GM19238 (cell line): ENCODE measurements around the gene SLC16A2.

Experiments used
- DNase-seq: peaks from one replicate; pipeline ENCODE4 v3.0.0; 2011; ENCODE audit warnings: low spot score; ENCODE audit not compliant: insufficient read length

The SLC16A2 gene

DNA sequence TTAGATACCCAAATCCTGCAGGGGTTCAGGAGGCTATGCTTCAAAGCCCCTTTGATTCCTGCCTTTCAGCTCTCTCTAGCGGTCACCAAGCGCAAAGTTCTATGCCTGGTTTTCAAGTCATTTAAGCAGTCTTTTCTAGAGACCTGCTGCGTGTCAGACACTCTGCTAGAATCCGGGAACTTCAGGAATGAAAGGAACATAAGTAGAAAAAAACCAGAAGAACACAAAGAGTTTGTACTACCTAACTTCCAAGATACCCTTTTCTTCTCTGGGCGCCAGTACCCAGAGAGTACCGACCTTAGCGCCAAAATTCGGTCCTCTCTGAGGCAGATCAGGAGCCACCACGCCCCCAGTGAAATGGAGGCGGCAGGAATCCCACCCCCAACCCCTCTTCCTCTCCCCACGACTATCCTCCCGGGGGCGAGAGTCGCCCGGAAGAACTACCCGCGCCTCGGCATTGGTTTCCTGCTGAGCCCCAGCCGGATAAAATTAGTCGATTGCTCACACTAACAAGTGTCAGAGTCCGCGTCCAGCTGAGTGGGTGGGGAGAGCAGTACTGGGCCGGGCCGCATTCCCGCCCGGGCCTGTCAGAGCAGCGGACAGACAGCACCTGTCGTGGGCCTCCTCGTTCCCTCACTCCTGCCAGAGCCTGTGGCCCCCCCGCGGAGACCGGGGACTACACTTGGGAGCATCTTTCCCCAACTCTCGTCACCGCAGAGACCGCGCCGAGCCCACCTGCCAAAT lies 114.3 kb downstream of the SLC16A2 start:
- DNase-seq = no peak

DNA sequence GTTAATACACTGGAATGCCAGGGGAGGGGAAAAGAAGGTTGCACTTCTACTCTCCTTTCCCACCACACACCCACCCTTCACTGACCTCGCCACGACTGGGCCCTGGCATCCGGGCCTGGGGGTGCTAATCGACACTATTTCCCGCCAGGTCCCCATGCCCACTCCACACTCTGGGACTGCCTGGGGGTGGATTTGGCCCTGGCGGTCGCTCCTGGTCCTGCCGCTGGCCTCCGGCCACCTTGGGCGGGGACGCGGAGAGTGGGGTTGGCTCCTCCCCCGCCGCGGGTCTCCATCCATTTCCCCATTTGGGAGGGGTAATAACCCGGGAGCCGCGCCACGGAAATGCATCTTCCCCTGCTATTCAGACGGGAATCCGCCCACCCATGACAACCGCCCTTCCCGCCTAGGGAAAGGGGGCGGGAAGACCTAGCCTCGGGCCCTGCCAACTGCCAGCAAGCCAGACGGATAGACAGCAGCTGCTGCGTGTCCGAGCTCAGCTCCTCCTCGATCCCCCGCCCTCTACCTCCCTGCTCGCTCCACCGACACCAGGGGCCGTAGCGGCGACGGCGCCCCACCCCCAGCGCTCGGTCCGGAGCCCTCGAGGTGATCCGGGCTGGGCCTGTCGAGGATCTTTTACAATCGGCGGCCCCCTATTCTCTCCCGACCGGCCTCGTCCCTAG lies 115.0 kb downstream of the SLC16A2 start:
- DNase-seq = peak; percentile 45

DNA sequence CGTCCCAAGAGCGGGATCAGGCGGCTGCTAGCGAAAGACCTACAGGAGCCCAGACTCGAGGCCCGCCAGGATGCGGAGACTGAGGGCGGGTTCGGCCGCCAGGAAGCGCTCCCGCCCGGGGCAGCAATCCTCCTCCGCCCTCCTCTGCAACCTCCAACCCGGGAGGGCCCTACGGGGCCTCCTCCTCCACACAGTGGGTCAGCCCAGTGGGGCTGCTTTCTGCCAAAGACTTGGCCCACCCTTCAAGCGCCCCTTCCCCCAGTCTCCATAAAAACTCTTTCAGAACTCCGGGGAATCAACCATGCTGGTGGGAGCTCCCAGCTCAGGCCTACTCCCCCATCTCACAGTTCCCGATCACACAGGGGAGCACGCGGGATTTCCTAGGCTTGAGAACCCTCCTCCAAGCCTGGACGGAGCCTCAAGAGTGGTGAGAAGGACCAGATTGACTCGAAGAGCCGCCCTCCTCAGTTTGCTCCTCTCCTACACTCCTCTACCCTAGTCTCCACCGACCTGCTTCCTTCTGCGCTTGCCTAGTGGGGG lies 115.6 kb downstream of the SLC16A2 start:
- DNase-seq = no peak

DNA sequence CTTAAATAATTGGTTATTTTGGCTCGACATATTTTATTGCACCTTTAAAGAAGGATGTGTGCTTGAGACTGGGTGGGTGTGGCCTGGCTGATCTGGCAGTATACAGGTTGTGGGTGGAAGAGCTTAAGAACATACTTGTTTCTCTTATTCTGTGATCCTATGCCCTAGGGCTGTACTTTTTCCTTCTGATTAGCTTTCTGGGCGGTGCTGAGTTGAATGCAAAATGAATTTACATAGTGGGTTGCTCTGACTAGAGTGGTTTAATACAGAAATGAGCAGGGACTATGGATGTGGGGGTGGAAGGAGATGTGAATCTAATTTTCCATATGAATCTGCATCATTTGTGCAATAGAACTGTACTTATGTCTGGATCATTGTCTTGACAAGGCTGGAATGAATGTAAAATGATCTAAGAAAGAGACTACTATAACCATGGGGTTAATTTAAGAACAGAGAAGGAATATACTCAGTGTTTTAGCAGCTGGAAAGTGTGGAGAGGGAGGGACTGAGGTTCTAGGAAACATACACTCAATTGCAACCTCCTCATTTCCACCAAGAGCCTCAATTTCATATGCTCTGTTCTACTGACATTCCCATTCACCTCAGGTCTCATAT lies 119.4 kb downstream of the SLC16A2 start:
- no peak for DNase-seq

DNA sequence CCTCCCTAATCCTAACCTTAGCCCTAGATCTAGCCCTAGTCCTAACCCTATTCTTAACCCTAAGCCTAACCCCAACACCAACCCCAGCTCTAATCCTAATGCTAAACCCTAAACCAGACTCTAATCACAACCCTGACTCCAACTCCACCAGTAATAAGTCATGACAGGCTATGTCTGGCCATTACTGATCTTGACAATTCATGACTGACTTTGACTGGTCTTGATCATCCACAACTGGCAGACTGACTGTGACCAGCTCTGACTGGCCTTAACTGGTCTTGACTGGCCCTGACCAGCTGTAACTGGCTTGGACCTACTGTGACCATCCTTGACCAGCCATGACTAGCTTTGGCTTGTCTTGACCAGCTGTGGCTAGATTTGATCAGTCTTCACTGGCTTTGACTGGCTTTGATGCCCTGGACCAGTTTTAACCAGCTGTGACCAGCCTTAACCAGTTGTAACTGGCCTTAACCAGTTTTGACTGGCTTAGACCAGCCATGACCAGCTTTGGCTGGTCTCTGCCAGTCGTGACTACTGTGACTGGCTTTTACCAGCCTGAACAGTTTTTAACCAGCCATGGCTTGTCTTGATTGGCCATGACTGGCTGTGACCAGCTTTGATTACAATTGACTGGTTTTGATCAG lies 124.7 kb downstream of the SLC16A2 start:
- no peak for DNase-seq

DNA sequence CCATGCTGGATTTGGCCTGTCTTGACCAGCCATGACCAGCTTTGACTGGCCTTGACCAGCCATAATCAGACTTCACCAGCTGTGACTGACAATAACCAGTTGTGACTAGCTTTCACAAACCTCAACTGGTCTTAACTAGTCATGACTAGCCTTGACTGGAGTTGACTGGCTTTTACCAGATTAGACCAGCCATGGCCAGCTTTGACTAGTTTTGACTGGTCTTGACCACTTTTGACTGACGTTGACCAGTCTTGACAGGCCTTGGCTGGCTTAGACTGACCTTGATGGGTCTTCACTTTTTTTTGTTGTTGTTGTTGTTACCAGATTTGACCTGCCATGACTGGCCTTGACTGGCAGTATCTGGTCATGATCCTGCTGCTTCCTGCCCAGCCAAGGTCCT lies 125.7 kb downstream of the SLC16A2 start:
- DNase-seq = no peak

DNA sequence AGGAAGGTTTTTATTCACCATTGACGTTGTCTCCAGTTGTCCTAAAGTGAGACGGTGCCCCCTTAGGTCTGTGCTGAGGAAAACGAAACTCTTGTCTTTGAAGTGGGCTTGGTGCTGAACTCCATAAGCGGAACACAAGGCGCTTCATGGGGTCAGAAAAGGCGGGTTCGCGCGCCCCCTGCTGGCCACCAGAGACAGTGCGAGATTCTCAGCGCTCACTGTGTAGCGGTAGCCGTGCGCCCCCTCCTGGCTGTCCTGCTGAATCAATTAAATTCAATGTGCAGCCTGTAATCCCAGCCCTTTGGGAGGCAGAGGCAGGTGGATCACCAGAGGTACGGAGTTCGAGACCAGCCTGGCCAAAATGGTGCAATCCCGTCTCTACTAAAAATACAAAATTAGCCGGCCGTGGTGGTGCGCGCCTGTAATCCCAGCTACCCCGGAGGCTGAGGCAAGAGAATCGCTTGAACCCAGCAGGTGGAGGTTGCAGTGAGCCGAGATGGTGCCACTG lies 129.1 kb downstream of the SLC16A2 start:
- no peak for DNase-seq

DNA sequence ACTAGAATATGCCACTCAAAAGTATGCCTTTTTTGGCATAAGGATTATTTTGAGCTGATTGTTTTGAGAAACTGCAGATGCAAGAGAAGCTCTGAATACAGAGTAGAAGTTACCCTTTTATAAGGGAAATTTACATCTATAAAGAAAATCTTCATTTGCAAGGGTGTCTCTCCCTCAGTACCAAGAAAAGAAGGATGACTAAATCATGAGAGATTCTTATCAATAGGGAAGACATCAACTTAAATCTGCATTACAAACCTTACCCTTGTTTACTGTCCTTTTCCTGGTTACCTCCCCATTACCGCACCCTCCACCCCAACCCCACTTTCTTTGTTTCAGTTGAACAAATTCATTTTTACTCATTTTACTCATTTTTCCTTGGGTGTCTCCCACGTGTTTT lies 130.6 kb downstream of the SLC16A2 start:
- no peak for DNase-seq

DNA sequence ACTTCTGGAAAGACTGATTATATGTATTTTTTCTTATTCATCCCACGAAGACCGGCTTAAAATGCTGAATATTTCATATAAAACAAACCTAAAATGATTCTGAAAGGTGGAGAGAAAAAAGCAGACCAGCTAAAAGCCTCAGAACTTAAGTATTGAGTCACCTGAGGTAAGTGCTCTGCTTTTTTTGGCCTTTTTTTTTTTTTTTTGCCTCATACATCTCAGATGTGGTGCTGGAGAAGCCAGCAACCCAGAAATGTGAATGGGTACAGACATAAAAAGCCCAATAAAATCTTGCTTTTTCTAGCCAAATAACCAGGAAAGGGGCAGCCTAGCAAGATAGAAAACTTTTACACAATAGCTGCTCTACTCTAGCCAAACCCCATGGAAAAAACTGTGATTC lies 136.1 kb downstream of the SLC16A2 start:
- DNase-seq = no peak

DNA sequence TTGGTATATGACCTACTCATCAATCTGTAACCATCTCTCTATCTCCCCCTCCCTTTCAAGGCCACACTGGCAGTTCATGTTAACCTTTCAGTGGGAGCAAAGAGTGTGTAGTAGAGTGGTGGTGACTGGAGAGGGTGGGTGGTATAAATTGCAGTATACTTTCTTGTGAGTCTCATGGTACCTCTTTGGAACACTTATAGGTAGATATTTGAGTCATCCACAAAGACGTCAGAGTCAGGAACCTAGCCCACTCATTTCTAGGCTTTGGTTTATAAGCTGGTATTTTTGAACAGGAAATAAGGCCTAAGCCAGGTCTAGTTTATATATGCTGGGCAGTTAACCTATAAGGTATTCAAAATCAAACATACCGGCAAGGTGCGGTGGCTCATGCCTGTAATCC lies 156.8 kb downstream of the SLC16A2 start:
- DNase-seq = no peak

DNA sequence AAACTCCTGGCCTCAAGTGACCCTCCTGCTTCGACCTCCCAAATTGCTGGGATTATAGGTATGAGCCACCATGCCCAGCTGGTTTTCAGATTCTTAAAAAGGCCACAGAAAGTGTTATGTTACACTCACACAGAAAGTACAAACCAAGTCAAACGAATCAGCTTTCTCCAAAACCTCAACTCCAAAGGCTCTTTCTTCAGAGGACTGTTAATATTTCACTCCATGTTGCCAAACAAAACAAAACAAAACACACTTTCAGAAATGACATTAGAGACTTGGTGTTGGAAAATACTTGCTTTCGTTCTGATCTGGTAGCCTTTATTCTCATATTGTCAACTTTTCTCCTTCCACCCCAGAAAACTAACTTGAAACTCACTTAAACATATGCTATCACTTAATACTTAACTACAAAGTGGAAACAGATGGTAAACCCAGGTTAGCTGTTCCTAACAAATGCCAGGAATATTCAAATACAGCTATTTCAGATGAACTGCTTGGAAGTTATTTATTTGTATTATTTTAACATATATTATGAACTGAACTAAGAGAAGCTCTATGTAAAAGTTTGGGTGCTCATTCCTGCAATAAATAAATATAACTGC lies 158.4 kb downstream of the SLC16A2 start:
- no peak for DNase-seq
